Fibroblast of pulmonary artery (primary cell): Measurements from ENCODE around the gene PTGR1.

Source experiments
- DNase-seq: peaks from one replicate; pipeline ENCODE4 v3.0.0-alpha.2; 2010; ENCODE audit warnings: low read depth
- H3K4me3 ChIP-seq: replicated peaks from 2 replicates; pipeline ENCODE4 v1.5.1; 2011; ENCODE audit warnings: low read depth, mild to moderate bottlenecking, control low read depth, low read length, moderate library complexity
- CTCF ChIP-seq: IDR thresholded peaks from 2 replicates; pipeline ENCODE4 v1.5.1; 2011; ENCODE audit warnings: mild to moderate bottlenecking, control low read depth, low read length, inconsistent platforms; ENCODE audit errors: missing control alignments

PTGR1 gene

DNA sequence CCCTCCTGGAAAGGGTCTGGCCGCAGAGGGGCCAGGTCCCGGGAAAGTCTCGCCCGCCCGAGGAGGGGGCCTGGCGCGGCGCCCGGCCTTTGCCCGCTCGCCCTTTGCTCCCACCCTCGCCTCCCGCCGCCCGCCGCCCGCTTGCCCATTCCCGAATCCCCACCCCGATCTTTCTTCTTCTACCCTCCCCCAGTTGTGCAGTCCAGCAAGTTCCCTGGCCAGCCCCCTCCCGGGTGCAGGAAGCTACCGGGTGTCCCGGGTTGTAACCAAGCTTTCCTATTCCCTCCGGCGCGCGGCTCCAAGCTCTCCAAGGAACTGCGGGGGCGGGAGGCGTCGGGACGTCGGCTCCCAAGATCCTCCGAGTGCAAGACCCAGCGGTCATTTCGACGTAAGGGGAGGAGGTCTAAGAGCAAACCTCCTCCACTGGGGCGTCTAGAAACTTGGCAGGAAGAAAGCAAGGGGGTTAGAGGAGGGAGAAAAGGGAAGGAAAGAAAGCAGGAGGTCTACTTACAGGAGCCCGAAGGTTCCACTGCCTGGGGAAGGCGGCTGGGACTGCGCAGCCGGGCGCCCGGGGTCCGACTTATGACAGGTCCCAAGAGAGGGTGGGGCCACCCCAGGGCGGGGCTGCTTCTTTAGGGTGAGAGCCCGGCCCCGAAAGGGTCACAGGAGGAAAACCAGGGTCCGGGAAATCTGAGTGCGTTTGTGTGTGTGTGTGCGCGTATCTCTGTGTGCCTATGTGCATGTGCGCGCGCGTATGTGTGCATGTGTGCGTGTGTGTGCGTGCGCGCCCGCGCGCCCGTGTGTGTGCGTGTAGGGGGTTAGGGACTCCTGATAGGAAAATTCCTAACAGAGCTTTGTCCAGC is at the start of gene PTGR1:
TSS of gene PTGR1 (minus strand) at position 556 of the 863 bp plus-strand sequence. CDS start 2,225 bp downstream, outside the sequence.
- no peak for TF ChIP-seq CTCF
- DNase-seq = peak; percentile 94
- peak within 1 kb of the TSS; percentile 80 for H3K4me3 ChIP-seq

GRCh38 chr9:111649016-111649415 is 49.6 kb upstream of the PTGR1 start:
- no peak for DNase-seq
- no peak overlapping the region for H3K4me3 ChIP-seq
- no peak for TF ChIP-seq CTCF

DNA sequence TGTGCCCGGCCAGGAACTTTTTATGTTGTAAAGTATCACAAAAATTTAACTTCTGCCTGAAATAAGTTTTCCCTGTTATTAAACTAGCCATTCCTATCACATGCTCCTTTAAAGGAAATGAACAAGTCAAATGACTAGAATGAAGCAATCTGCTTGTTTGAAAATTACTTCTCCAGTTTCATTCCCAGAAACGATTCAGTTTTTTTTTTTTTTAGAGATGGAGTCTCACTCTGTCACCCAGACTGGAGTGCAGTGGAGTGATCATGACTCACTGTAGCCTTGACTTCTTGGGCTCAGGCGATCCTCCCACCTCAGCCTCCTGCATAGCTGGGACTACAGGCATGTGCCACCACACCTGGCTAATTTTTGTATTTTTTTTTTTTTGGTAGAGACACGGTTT is 48.6 kb upstream of the PTGR1 start:
- H3K4me3 ChIP-seq = no peak overlapping the region
- no peak for TF ChIP-seq CTCF
- DNase-seq = peak; percentile 45

- TF ChIP-seq CTCF = no peak
- no peak for DNase-seq
- H3K4me3 ChIP-seq = no peak overlapping the region
These were observed 47.0 kb upstream of the PTGR1 start for GRCh38 chr9:111646417-111646816.

GRCh38 chr9:111645806-111646205 is 46.4 kb upstream of the PTGR1 start:
- no peak for TF ChIP-seq CTCF
- no peak overlapping the region for H3K4me3 ChIP-seq
- DNase-seq = peak; percentile 35

DNA sequence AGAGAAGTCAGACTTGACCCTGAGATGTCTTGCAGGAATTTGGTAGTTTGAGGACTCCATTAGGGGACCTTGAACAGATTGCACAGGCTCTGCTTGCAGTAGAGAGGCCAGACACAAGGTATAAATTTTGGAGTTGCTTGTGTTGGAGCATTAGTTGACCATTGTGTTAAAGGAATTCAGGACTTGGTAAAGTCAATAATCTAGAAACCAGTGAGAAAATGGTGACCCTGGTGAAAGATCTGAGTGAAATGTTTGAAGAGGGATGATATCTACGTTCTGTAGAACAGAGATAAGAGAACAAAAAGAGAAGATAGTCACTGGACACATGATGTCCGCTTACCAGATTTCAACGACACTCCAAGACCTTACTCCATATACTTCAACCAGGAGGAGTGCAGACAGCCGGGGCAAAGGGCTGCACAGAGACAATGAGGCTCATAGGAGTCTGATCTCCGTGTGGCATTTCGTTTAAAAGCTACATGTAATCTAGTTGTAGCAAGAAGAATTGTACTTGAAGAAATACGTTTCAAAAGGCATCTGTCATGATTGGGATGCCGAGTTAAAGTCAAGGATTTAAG is 44.8 kb upstream of the PTGR1 start:
- H3K4me3 ChIP-seq = no peak overlapping the region
- DNase-seq = no peak
- no peak for TF ChIP-seq CTCF
